ENCODE data around the gene FBXO24. TPM values are rescaled to one million over a fixed set of nuclear protein-coding genes. Genes with fewer than 3 reads are reported as not detected.

FBXO24 gene
- total RNA-seq, 2 donors from 2014 or later = 1.5 to 5.6 TPM

DNA sequence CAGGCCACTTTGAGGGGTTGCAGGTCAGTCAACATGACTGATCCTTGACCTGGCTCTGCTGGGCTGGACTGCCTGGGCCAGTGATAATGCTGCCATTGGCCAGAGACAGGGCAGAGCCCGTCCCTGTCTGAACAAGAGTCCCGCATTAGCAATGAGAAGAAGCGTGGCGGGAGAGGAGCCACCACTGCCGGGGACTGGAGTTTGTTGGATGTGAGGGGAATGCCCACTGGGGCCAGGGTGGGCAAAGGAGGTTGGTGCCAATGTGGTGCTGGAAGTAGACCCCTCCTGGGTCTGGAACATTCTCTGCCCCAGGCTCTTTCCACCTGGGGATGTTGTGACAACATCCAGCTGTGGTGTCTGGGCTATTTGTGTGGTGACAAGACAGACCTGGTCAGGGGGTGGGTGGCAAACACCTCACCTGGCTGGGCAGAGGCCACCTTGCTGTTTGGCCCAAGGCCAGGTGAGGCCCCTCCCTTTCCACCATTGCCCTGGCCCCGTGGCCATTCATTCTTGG is 20.1 kb upstream of the FBXO24 start:
- H3K27ac Mint-ChIP-seq = peak overlapping the region; percentile 45
- ATAC-seq (replicated peaks) = no peak
- H3K27me3 Mint-ChIP-seq = no peaks in the 10 kb centered on the region
- H3K36me3 Mint-ChIP-seq (ENCODE audit: low read depth) = peaks cover 48% of the 10 kb centered on the region
- no peaks in the 10 kb centered on the region for H3K9me3 Mint-ChIP-seq
- H3K4me3 Mint-ChIP-seq = no peak overlapping the region
- peaks cover 15% of the 10 kb centered on the region for H3K4me1 Mint-ChIP-seq

DNA sequence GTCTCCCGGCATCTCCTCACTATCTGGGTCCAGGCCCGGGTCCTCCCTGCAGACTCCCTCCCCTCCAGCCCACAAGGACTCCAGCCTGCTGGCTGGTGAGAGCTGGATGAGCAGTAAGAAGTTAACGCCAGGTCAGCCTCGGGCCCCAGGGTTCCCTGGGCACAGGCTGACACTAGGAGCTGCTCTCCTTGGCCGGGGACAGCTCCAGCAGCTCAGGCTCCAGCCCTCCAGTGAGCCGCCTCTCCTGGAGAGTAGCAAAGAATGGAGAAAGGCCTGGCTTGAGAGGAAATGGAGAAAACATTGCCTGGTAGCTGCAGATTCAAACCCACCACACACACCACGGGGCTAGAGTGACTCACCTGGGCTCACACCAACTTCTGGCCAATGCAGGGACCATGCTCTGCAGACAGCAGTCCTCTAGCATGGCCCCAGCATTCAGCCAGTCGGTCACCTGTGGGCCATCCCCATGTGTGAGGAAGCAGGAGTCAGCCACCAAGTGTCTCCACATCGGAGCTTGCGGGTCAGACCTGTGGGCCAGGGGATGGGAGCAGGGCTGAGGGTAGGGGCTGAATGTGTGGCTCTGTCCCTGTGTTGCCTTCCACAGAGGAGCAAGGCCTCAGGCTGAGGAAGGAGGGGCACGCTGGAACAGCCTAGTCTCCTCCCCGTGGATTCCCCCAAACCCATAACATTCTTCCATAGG is 18.9 kb upstream of the FBXO24 start:
- Mint-ChIP-seq H3K27me3 (no peaks in the 10 kb centered on the region), H3K27ac (peak overlapping the region; percentile 54), H3K36me3 (ENCODE audit: low read depth) (peaks cover 43% of the 10 kb centered on the region), H3K4me3 (no peak overlapping the region), H3K4me1 (peaks cover 21% of the 10 kb centered on the region), H3K9me3 (no peaks in the 10 kb centered on the region)
- no peak for ATAC-seq (replicated peaks)

DNA sequence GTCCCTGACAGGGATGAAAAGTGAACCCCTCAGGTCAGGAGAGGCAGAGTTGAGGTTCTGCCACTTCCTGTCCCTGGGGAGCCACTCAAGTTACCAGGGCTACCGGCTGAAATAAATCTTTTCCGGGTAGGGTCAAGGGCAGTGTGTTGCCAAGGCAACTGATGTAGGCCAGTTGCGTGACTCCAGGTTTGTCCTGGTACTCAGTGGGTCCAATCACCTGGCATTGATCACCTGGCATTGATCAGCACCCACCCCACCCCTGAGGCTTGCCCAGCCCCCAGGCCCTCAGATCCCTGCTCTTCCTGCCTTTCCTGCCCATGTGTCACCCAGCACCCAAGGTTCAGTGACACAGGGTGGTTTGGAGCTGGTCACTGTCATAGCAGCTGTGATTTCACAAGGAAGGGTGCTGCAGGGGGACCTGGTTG is 18.4 kb upstream of the FBXO24 start:
- peaks cover 21% of the 10 kb centered on the region for H3K4me1 Mint-ChIP-seq
- H3K36me3 Mint-ChIP-seq (ENCODE audit: low read depth) = peaks cover 39% of the 10 kb centered on the region
- H3K4me3 Mint-ChIP-seq = no peak overlapping the region
- no peaks in the 10 kb centered on the region for H3K27me3 Mint-ChIP-seq
- H3K9me3 Mint-ChIP-seq = no peaks in the 10 kb centered on the region
- H3K27ac Mint-ChIP-seq = peak overlapping the region; percentile 54
- no peak for ATAC-seq (replicated peaks)

DNA sequence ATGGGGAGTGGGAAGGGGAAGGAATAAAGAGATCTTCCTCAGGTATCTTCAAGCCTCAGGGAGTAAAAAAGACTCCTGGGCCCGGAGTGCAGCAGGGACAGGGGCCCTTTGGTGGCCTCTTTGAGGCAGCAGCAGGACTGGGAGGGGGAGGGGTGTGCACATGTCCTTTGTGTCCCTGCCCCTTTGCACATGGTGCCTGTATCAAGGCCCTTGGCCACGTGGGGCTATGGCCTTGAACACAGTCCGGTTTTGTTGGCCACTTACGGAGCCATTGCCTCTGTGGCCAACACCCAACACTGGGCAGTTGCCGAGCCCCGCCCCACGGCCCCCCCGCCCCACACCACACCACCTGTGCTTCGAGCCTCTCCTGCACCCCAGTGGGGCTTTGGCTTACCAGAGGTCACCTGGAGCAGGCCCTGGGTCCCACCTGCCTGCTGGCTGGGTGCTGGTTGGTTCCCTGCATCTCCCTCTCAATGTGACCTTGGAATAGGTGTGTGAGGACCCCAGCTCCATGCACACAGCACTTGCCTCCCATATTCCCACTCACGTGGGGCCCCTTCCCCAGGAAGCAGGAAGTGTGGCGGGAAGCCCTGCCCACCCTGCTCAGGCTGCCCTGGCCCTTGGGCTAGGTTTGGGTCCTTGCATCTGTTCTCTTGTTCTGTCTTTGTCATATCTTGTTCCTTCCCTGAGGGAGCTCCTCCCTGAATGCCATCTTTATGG is 17.8 kb upstream of the FBXO24 start:
- Mint-ChIP-seq H3K9me3 (no peaks in the 10 kb centered on the region), H3K4me1 (peaks cover 21% of the 10 kb centered on the region), H3K36me3 (ENCODE audit: low read depth) (peaks cover 33% of the 10 kb centered on the region), H3K27me3 (no peaks in the 10 kb centered on the region), H3K27ac (peak overlapping the region; percentile 75), H3K4me3 (no peak overlapping the region)
- ATAC-seq (replicated peaks) = no peak

DNA sequence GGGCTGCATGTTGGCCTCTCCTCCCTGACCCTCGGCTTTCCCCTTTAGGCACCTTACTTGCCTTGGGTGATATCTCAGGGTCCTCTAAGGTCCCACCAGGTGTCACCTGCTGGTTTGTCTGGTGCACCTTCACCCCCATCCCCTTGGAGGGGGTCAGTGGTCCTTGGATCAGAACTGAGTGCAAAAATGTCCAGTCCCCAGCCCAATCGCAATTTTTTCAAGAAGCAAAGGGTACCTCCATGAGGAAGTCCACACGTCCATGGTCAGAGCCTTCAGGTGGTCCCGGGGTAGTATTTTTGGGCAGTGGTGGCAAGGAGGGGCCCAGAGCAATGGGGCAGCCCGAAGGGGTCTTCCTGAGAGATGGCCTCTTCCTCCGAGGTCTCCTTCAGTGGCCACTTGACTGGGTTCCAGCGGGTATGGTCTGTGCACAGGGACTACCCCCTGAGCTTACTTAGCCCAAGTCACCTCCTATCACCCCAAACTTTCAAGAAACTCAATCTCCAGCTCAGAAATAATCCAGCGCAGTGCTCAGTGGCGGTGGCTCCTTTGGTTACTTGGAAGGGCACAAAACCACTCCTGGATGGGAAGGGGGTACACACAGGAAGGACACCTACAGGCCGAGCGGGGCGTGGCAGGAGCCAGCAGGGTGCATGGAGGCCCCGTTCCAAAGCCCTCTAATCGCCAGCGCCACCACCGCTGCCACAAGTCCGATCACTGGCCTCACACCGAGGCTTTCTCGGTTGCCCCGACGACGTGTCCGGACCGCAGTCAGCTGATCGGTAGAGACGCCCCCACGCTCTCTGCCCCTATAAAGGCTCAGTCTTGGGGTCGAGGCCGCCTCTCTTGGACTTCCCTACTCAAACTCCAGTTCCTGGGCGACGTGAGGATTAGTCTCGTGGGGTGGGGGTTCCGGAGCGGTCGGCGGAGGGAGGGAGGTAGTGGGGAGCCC is 17.0 kb upstream of the FBXO24 start:
- Mint-ChIP-seq H3K9me3 (no peaks in the 10 kb centered on the region), H3K4me1 (peaks cover 15% of the 10 kb centered on the region), H3K36me3 (ENCODE audit: low read depth) (peaks cover 25% of the 10 kb centered on the region), H3K4me3 (peak overlapping the region; percentile 42), H3K27ac (peak overlapping the region; percentile 75), H3K27me3 (no peaks in the 10 kb centered on the region)
- peak; percentile 48 for ATAC-seq (replicated peaks)

DNA sequence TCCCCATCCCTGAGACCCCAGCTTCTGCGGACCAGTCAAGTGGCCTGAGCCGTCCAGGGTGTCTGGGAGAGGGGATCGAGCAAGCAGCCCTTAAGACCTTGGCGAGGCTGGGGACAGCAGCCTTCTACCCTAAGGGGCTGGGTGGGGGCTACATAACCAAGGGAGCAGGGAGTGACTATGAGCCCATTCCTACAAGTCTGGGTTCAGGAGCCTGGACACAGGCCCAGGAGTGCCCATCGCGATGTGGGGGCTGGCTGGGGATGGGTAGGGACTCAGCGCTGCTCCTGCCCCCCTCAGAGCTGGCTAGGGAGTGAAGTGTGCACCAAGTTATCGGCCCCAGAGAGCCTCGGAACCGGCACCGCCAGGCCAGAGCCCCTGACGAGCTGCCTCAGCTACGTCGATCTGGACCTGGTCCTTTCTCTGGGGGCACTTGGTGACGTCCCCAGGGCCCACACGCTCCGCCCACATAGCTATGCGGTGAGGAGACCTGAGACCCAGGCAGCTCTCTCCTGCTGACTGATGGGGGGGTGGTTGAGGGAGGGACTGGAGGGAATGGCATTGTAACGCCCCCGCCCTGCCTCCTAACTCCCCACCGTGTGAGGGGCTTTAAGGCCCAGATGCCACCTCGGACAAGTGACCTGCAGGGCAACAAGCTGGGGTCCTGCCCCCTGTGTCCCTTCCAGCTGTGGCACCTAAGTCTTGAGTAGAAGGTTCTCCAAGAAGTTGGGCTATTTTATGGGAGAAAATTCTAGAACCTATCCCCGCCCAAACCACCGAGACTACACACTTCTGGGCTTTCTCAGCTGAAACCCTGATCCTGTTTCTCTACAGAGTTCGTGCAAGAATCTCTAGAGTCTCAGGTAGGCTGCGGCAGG is 14.9 kb upstream of the FBXO24 start:
- Mint-ChIP-seq H3K4me1 (peaks cover 15% of the 10 kb centered on the region), H3K36me3 (ENCODE audit: low read depth) (peaks cover 19% of the 10 kb centered on the region), H3K4me3 (peak overlapping the region; percentile 42), H3K9me3 (no peaks in the 10 kb centered on the region), H3K27me3 (no peaks in the 10 kb centered on the region), H3K27ac (no peak overlapping the region)
- no peak for ATAC-seq (replicated peaks)

DNA sequence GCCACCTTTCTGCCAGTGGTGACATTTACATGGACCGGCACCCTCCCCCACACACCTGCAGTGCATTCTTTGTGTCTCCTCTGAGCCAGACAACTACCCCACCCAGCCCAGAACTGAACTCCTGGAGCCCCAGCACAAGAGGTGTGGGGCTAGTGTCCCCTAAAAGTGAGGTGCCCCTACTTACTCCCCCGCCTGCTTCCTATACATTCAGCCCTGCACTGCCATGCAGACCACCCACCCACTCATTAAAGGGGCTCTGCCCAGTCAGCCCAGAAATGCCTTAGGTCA is 14.4 kb upstream of the FBXO24 start:
- H3K27me3 Mint-ChIP-seq = no peaks in the 10 kb centered on the region
- no peaks in the 10 kb centered on the region for H3K9me3 Mint-ChIP-seq
- ATAC-seq (replicated peaks) = no peak
- H3K36me3 Mint-ChIP-seq (ENCODE audit: low read depth) = peaks cover 25% of the 10 kb centered on the region
- H3K4me1 Mint-ChIP-seq = peaks cover 15% of the 10 kb centered on the region
- peak overlapping the region; percentile 30 for H3K27ac Mint-ChIP-seq
- no peak overlapping the region for H3K4me3 Mint-ChIP-seq

- H3K36me3 Mint-ChIP-seq (ENCODE audit: low read depth) = peaks cover 25% of the 10 kb centered on the region
- ATAC-seq (replicated peaks) = no peak
- no peaks in the 10 kb centered on the region for H3K9me3 Mint-ChIP-seq
- H3K27ac Mint-ChIP-seq = peak overlapping the region; percentile 30
- no peaks in the 10 kb centered on the region for H3K27me3 Mint-ChIP-seq
- H3K4me1 Mint-ChIP-seq = peaks cover 15% of the 10 kb centered on the region
- no peak overlapping the region for H3K4me3 Mint-ChIP-seq
Observed at GRCh38 chr7:100572281-100572948, 13.7 kb upstream of the FBXO24 start.

- H3K4me3 Mint-ChIP-seq = no peak overlapping the region
- no peak for ATAC-seq (replicated peaks)
- no peak overlapping the region for H3K27ac Mint-ChIP-seq
- no peaks in the 10 kb centered on the region for H3K9me3 Mint-ChIP-seq
- H3K4me1 Mint-ChIP-seq = peaks cover 15% of the 10 kb centered on the region
- H3K27me3 Mint-ChIP-seq = no peaks in the 10 kb centered on the region
- H3K36me3 Mint-ChIP-seq (ENCODE audit: low read depth) = peaks cover 25% of the 10 kb centered on the region
Observed at GRCh38 chr7:100572949-100573675, 13.0 kb upstream of the FBXO24 start.

DNA sequence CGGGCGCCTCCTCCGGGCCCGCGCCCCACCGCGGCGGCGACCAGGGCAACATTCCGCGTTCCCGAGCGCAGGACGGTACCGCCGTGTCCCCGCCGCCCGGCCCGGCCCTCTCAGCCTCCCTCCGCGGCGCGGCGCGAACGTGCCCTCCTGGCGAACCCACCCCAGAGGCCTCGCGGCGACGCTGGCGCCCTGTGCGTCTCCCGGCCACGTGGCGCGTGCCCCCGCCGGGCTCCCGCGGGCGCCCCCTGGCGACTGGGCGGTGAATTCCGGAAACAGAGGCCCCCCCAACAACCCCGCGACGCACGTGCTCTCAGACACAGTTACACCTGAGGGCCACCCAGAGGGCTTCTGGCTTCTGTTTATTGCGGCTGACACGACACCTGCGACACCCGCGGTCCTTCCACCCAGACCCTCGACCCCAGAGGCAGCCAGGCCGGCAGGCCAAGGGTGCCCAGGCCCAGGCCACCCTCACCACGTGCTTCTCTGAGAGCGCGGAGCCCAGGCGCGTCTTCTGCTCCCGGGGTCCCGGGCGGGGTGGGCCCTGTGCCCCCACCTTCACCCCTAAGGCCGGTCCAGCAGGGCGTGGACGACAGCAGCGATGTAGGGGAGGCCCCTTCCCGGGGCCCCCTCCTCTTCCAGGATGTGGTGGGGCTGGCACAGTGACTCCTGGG is 12.3 kb upstream of the FBXO24 start, which contains the start of gene SAP25:
Gene SAP25 (minus strand): TSS at position 210 of the 671 bp plus-strand sequence. CDS start 158 bp downstream, at position 52.
- Mint-ChIP-seq H3K36me3 (ENCODE audit: low read depth) (peaks cover 25% of the 10 kb centered on the region), H3K4me3 (no peak within 1 kb of the TSS), H3K4me1 (peaks cover 12% of the 10 kb centered on the region), H3K9me3 (no peaks in the 10 kb centered on the region), H3K27me3 (no peaks in the 10 kb centered on the region), H3K27ac (no peak within 1 kb of the TSS)
- ATAC-seq (replicated peaks) = no peak

GRCh38 chr7:100574362-100575205 is 11.5 kb upstream of the FBXO24 start:
- Mint-ChIP-seq H3K9me3 (no peaks in the 10 kb centered on the region), H3K4me1 (peaks cover 5% of the 10 kb centered on the region), H3K4me3 (no peak overlapping the region), H3K27me3 (no peaks in the 10 kb centered on the region), H3K36me3 (ENCODE audit: low read depth) (peaks cover 25% of the 10 kb centered on the region), H3K27ac (no peak overlapping the region)
- ATAC-seq (replicated peaks) = no peak

DNA sequence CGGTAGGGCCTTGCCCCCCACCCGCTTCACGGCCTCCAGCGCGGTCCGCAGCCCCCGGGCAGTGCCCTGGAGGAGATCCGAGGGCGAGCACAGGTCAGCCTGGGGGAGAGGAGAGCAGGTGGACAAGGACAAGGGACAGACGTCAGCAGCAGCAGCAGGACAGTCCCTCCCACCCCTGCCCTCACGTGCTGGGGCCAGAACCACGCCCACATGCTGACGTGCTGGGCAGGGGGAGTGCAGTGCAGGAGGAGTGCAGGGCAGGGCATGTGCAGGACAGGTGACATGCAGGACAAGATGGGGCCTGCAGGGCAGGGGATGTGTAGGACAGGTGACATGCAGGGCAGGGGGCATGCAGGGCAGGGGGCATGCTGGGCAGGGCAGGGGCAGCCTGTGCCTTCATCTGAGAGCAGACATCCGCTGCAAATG is 10.9 kb upstream of the FBXO24 start:
- Mint-ChIP-seq H3K27ac (no peak overlapping the region), H3K4me3 (no peak overlapping the region), H3K9me3 (no peaks in the 10 kb centered on the region), H3K36me3 (ENCODE audit: low read depth) (peaks cover 25% of the 10 kb centered on the region), H3K4me1 (peaks cover 5% of the 10 kb centered on the region), H3K27me3 (no peaks in the 10 kb centered on the region)
- no peak for ATAC-seq (replicated peaks)
